GM18861 (cell line): ENCODE measurements around the gene MAP2K1.
"Not testable (repeated sequence)": the region's sequence is repeated elsewhere in the genome, so short reads cannot be mapped to it uniquely, and the experiment has no call there.

Source experiments
- ATAC-seq: cut with Tn5 transposase; IDR thresholded peaks from one replicate; pipeline ENCODE4 v1.9.1; 2021; ENCODE audit not compliant: unreplicated experiment

MAP2K1 gene

GRCh38 chr15:66386204-66387123 lies at the start of gene MAP2K1:
MAP2K1 (plus strand) TSS chr15:66386912; CDS start chr15:66387348, 436 bp downstream.
- peak; percentile 68 for ATAC-seq

- not testable (repeated sequence) for ATAC-seq
Measured at GRCh38 chr15:66348530-66348929, 38.2 kb upstream of the MAP2K1 start.

GRCh38 chr15:66356077-66356358 lies 30.7 kb upstream of the MAP2K1 start:
- no peak for ATAC-seq

GRCh38 chr15:66356359-66357236 lies 30.1 kb upstream of the MAP2K1 start, which contains the start of gene TIPIN:
TIPIN (minus strand) TSS chr15:66356685; CDS start chr15:66352947, 3,738 bp downstream.
- peak; percentile 82 for ATAC-seq

- no peak for ATAC-seq
Measured at GRCh38 chr15:66359740-66360139, 27.0 kb upstream of the MAP2K1 start.

- ATAC-seq = not testable (repeated sequence)
Measured at GRCh38 chr15:66361745-66362460, 24.8 kb upstream of the MAP2K1 start.

- no peak for ATAC-seq
Measured at GRCh38 chr15:66362776-66363175, 23.9 kb upstream of the MAP2K1 start.

GRCh38 chr15:66364944-66365528 lies 21.7 kb upstream of the MAP2K1 start:
- ATAC-seq = no peak

GRCh38 chr15:66369773-66370651 lies 16.7 kb upstream of the MAP2K1 start:
- ATAC-seq = no peak

GRCh38 chr15:66374179-66374578 lies 12.5 kb upstream of the MAP2K1 start:
- no peak for ATAC-seq

- ATAC-seq = no peak
Measured at GRCh38 chr15:66378814-66379430, 7.8 kb upstream of the MAP2K1 start.

- ATAC-seq = not testable (repeated sequence)
Measured at GRCh38 chr15:66381376-66381775, 5.3 kb upstream of the MAP2K1 start.

- peak; percentile 8 for ATAC-seq
Measured at GRCh38 chr15:66387163-66388042, 691 bp downstream of the MAP2K1 start.

GRCh38 chr15:66388043-66388363 lies 1.3 kb downstream of the MAP2K1 start:
- no peak for ATAC-seq

GRCh38 chr15:66388576-66388975 lies 1.9 kb downstream of the MAP2K1 start:
- ATAC-seq = no peak

GRCh38 chr15:66389098-66389858 lies 2.6 kb downstream of the MAP2K1 start:
- ATAC-seq = no peak

- no peak for ATAC-seq
Measured at GRCh38 chr15:66389859-66390381, 3.2 kb downstream of the MAP2K1 start.

- no peak for ATAC-seq
Measured at GRCh38 chr15:66390678-66391077, 4.0 kb downstream of the MAP2K1 start.
